GM21576 (cell line): ENCODE data around the gene SFXN1.

Experiments used
- ATAC-seq: cut with Tn5 transposase; IDR thresholded peaks from one replicate; pipeline ENCODE4 v1.9.1; 2021; ENCODE audit warnings: mild to moderate bottlenecking, moderate library complexity; ENCODE audit not compliant: unreplicated experiment

Gene SFXN1

GRCh38 chr5:175465282-175465681, 13.1 kb upstream of the SFXN1 start:
- ATAC-seq: no peak

- ATAC-seq: no peak
Measured at GRCh38 chr5:175466700-175467318, 11.6 kb upstream of the SFXN1 start.

- no peak for ATAC-seq
Measured at GRCh38 chr5:175467983-175468690, 10.2 kb upstream of the SFXN1 start.

GRCh38 chr5:175468892-175469291, 9.5 kb upstream of the SFXN1 start:
- ATAC-seq: no peak

- no peak for ATAC-seq
Measured at GRCh38 chr5:175469916-175470315, 8.4 kb upstream of the SFXN1 start.

- ATAC-seq: no peak
Measured at GRCh38 chr5:175470781-175471180, 7.6 kb upstream of the SFXN1 start.

- no peak for ATAC-seq
Measured at GRCh38 chr5:175471196-175471595, 7.2 kb upstream of the SFXN1 start.

- ATAC-seq: no peak
Measured at GRCh38 chr5:175471628-175472027, 6.7 kb upstream of the SFXN1 start.

GRCh38 chr5:175472378-175472777, 6.0 kb upstream of the SFXN1 start:
- ATAC-seq: no peak

GRCh38 chr5:175475248-175475647, 3.1 kb upstream of the SFXN1 start:
- no peak for ATAC-seq

- no peak for ATAC-seq
Measured at GRCh38 chr5:175477440-175477839, 920 bp upstream of the SFXN1 start.

GRCh38 chr5:175478008-175478383, 364 bp upstream of the SFXN1 start:
- no peak for ATAC-seq

- peak; percentile 3 for ATAC-seq
Measured at GRCh38 chr5:175479125-175479881, 943 bp downstream of the SFXN1 start.

- no peak for ATAC-seq
Measured at GRCh38 chr5:175483337-175483736, 5.0 kb downstream of the SFXN1 start.

- no peak for ATAC-seq
Measured at GRCh38 chr5:175484322-175484721, 6.0 kb downstream of the SFXN1 start.

- ATAC-seq: no peak
Measured at GRCh38 chr5:175484829-175485228, 6.5 kb downstream of the SFXN1 start.

- no peak for ATAC-seq
Measured at GRCh38 chr5:175485631-175486030, 7.3 kb downstream of the SFXN1 start.

GRCh38 chr5:175487514-175488222, 9.3 kb downstream of the SFXN1 start:
- no peak for ATAC-seq

- ATAC-seq: no peak
Measured at GRCh38 chr5:175489693-175490443, 11.5 kb downstream of the SFXN1 start.

GRCh38 chr5:175491223-175491622, 12.9 kb downstream of the SFXN1 start:
- ATAC-seq: no peak

- no peak for ATAC-seq
Measured at GRCh38 chr5:175493260-175493659, 14.9 kb downstream of the SFXN1 start.
